ENCODE data around the gene OASL.
"Not testable (repeated sequence)": the region's sequence is repeated elsewhere in the genome, so short reads cannot be mapped to it uniquely, and the experiment has no call there.

Gene OASL

DNA sequence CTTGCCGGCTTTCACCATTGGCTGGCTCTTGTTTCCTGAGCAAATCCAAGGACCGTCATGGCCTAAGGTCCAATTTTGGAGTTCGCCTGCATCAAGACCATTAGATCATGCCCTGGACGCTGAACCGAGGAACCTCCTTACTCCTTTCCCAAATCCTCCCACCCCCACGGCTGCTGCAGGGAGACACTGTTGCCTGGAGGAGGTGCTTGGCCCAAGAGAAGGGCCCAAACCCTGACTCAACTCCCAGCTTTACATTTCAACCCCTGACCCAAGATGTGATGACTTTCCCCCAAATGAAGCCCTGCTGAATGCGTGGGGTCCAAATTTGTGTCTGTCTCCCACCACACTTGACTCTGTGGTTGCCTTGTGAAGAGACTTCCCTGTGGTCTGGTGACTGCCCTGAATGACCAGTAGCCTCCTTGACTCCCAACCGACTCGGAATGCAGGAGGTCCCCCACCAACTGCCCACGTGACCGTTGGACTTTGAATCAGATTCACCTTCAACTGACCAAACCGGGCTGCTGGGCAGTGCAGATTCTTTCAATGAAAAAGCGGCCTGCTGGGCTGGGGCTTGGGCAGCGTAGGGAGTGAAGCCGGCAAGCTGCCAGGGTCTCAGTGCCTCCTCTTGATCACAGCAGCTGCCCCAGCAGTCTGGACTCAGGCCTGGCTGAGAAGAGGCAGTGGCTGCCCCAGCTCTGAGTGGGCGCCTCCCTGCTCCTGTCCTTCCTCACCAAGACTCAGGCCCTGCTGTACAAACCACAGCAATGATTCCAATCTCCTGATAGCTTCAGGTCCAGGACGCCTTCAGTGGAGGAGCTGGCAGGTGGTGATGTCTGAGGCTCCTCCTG lies 46.7 kb upstream of the OASL start:
- intact Hi-C loops (cut with DNase I; ENCODE audit: low total_unique reads) = no loop called here
- Histone ChIP-seq H3K27me3 (no peaks in the 10 kb centered on the region), H3K4me3 (no peak overlapping the region), H3K4me1 (no peaks in the 10 kb centered on the region), H3K27ac (no peak overlapping the region), H3K9me3 (no peaks in the 10 kb centered on the region), H3K36me3 (no peaks in the 10 kb centered on the region)
- DNase-seq = no peak
- no peak for TF ChIP-seq CTCF (IDR thresholded peaks at IDR 0.05)

- H3K4me3 ChIP-seq = no peak overlapping the region
- intact Hi-C loops (cut with DNase I; ENCODE audit: low total_unique reads) = no loop called here
Measured at GRCh38 chr12:121085069-121085468, 46.0 kb upstream of the OASL start.

GRCh38 chr12:121084229-121084628 lies 45.2 kb upstream of the OASL start:
- H3K36me3 ChIP-seq = no peaks in the 10 kb centered on the region
- intact Hi-C loops (cut with DNase I; ENCODE audit: low total_unique reads) = no loop called here
- H3K27me3 ChIP-seq = no peaks in the 10 kb centered on the region
- H3K9me3 ChIP-seq = no peaks in the 10 kb centered on the region
- no peak overlapping the region for H3K27ac ChIP-seq
- no peak for DNase-seq
- H3K4me3 ChIP-seq = no peak overlapping the region
- H3K4me1 ChIP-seq = no peaks in the 10 kb centered on the region
- TF ChIP-seq CTCF (IDR thresholded peaks at IDR 0.05) = no peak

More at GRCh38 chr12:121085069-121085468, 46.0 kb upstream of the OASL start:
- TF ChIP-seq CTCF (IDR thresholded peaks at IDR 0.05) = no peak
- no peak overlapping the region for H3K27ac ChIP-seq
- H3K27me3 ChIP-seq = no peaks in the 10 kb centered on the region
- DNase-seq = no peak
- H3K9me3 ChIP-seq = no peaks in the 10 kb centered on the region
- H3K4me1 ChIP-seq = no peaks in the 10 kb centered on the region
- H3K36me3 ChIP-seq = no peaks in the 10 kb centered on the region

GRCh38 chr12:121080909-121081308 lies 41.9 kb upstream of the OASL start:
- Histone ChIP-seq H3K4me3 (no peak overlapping the region), H3K4me1 (no peaks in the 10 kb centered on the region), H3K27ac (no peak overlapping the region), H3K36me3 (no peaks in the 10 kb centered on the region), H3K27me3 (no peaks in the 10 kb centered on the region), H3K9me3 (no peaks in the 10 kb centered on the region)
- TF ChIP-seq CTCF (IDR thresholded peaks at IDR 0.05) = no peak
- intact Hi-C loops (cut with DNase I; ENCODE audit: low total_unique reads) = no loop called here
- no peak for DNase-seq

DNA sequence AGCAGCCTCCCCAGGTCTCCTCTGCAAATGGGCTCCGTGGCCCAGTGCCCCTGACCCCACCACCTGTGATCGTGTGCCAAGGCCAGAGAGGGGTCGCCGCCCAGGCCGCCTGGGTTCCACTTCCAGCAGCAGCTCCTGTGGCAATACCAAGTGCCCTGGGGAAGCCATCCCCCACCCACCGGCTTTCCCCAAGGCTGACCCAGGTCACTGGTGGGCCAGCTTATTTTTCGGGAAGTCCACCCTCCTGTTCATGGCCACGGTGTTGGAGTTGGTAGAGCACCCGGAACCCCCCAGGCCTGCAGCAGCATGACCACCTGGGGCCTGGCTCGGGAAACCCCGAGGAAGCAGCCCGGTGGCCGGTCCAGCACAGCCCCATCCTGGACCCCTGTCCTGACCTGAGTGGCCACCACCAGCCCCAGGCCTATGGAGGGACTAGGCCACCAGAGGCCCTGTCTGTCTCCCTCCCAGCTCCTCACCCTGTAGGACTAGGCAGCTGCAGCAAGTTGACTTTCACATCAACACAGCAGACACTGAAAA lies 40.8 kb upstream of the OASL start:
- Histone ChIP-seq H3K36me3 (no peaks in the 10 kb centered on the region), H3K9me3 (no peaks in the 10 kb centered on the region), H3K27ac (no peak overlapping the region), H3K27me3 (no peaks in the 10 kb centered on the region), H3K4me1 (no peaks in the 10 kb centered on the region), H3K4me3 (no peak overlapping the region)
- TF ChIP-seq CTCF (IDR thresholded peaks at IDR 0.05) = no peak
- intact Hi-C loops (cut with DNase I; ENCODE audit: low total_unique reads) = no loop called here
- no peak for DNase-seq

- intact Hi-C loops (cut with DNase I; ENCODE audit: low total_unique reads); H3K4me1 ChIP-seq; DNase-seq; H3K27me3 ChIP-seq; H3K36me3 ChIP-seq; H3K27ac ChIP-seq; H3K4me3 ChIP-seq: not testable (repeated sequence)
- peaks cover 0 to 14% (median 0%) of the 10 kb centered on the region in 3 donors for H3K9me3 ChIP-seq
Measured at GRCh38 chr12:121077440-121077839, 38.4 kb upstream of the OASL start.

GRCh38 chr12:121075911-121076310 lies 36.9 kb upstream of the OASL start:
- H3K27ac ChIP-seq; DNase-seq; H3K36me3 ChIP-seq; H3K4me3 ChIP-seq; H3K27me3 ChIP-seq; H3K4me1 ChIP-seq; intact Hi-C loops (cut with DNase I; ENCODE audit: low total_unique reads): not testable (repeated sequence)
- H3K9me3 ChIP-seq = peaks cover 0 to 14% (median 0%) of the 10 kb centered on the region in 3 donors
